CD8-positive, alpha-beta memory T cell (primary cell): ENCODE data around the gene CGB5. TPM values are rescaled to one million over a fixed set of nuclear protein-coding genes. Genes with fewer than 3 reads are reported as not detected.
"Not testable (repeated sequence)": the region's sequence is repeated elsewhere in the genome, so short reads cannot be mapped to it uniquely, and the experiment has no call there.

Experiments used
- CTCF ChIA-PET: fragments of 350-600 bp; sonication (Branson Sonifier 250); formaldehyde crosslinking; loops from one replicate; lab custom pipeline; 2021; ENCODE audit warnings: antibody characterized with exemption; lab: Charles Lee
- POLR2A ChIA-PET: fragments of 350-600 bp; sonication (Branson Sonifier 250); formaldehyde crosslinking; loops from one replicate; lab custom pipeline; 2021; ENCODE audit warnings: antibody characterized with exemption; lab: Charles Lee
- DNase-seq, 5 donors: peaks; one replicate each; pipeline versions ENCODE4 v3.0.0 to v3.0.0-alpha.2; 2020 to 2022; ENCODE audit warnings: mixed read lengths in 1 of 5
- H3K27ac ChIP-seq: one replicate; pipeline ENCODE4 v1.7.0; 2013; ENCODE audit warnings: low read depth, mild to moderate bottlenecking, low read length, moderate library complexity
- H3K27me3 ChIP-seq: 2 replicates; pipeline ENCODE4 v1.7.0; 2013; ENCODE audit warnings: low read length, mild to moderate bottlenecking; ENCODE audit not compliant: insufficient read depth, poor library complexity, severe bottlenecking
- H3K36me3 ChIP-seq: 2 replicates; pipeline ENCODE4 v1.7.0; 2013; ENCODE audit warnings: mild to moderate bottlenecking, low read length, moderate library complexity; ENCODE audit not compliant: insufficient read depth
- H3K4me1 ChIP-seq: 2 replicates; pipeline ENCODE4 v1.7.0; 2013; ENCODE audit warnings: mild to moderate bottlenecking, low read length, moderate library complexity; ENCODE audit not compliant: insufficient read depth
- H3K4me3 ChIP-seq: 2 replicates; pipeline ENCODE4 v1.7.0; 2013; ENCODE audit warnings: mild to moderate bottlenecking, low read length
- H3K9me3 ChIP-seq: 2 replicates; pipeline ENCODE4 v1.7.0; 2013; ENCODE audit warnings: mild to moderate bottlenecking, low read length
- H3K27ac Mint-ChIP-seq, 8 donors: one replicate each; pipeline ENCODE4 v1.8.0; 2020 to 2021; ENCODE audit warnings: mixed read lengths in 8 of 8, mild to moderate bottlenecking in 6 of 8, inconsistent platforms in 3 of 8, moderate library complexity in 3 of 8
- H3K27me3 Mint-ChIP-seq, 2 donors: one replicate each; pipeline ENCODE4 v1.8.0; 2020 to 2021; ENCODE audit warnings: mixed read lengths in 2 of 2, mild to moderate bottlenecking in 1 of 2, moderate library complexity in 1 of 2
- H3K36me3 Mint-ChIP-seq, 3 donors: one replicate each; pipeline ENCODE4 v1.8.0; 2020 to 2021; ENCODE audit warnings: mixed read lengths in 3 of 3, inconsistent platforms in 1 of 3, mild to moderate bottlenecking in 1 of 3
- H3K4me1 Mint-ChIP-seq, 3 donors: one replicate each; pipeline ENCODE4 v1.8.0; 2020 to 2021; ENCODE audit warnings: mixed read lengths in 3 of 3, inconsistent platforms in 1 of 3, mild to moderate bottlenecking in 1 of 3
- H3K4me3 Mint-ChIP-seq, 7 donors: one replicate each; pipeline ENCODE4 v1.8.0; 2020 to 2021; ENCODE audit warnings: mixed read lengths in 7 of 7, mild to moderate bottlenecking in 6 of 7, moderate library complexity in 4 of 7, inconsistent platforms in 2 of 7
- H3K9me3 Mint-ChIP-seq, 5 donors: one replicate each; pipeline ENCODE4 v1.8.0; 2020 to 2022; ENCODE audit warnings: mixed read lengths in 5 of 5, mild to moderate bottlenecking in 3 of 5, moderate library complexity in 2 of 5, inconsistent platforms in 1 of 5
- polyA plus RNA-seq: library from polyadenylated mRNA; unstranded; fragments of 300-500 nt; fragmentation: Illumina TruSeq; gene quantifications from one replicate; pipeline ENCODE4 v1.2.3, GENCODE V29; 2021
- total RNA-seq, 2 experiments: library from RNA; stranded (reverse); gene quantifications; one replicate each; pipeline ENCODE4 v1.2.3, GENCODE V29; 2021

CGB5 gene
- total and polyA plus RNA-seq, 3 experiments from 2014 or later: not detected

DNA sequence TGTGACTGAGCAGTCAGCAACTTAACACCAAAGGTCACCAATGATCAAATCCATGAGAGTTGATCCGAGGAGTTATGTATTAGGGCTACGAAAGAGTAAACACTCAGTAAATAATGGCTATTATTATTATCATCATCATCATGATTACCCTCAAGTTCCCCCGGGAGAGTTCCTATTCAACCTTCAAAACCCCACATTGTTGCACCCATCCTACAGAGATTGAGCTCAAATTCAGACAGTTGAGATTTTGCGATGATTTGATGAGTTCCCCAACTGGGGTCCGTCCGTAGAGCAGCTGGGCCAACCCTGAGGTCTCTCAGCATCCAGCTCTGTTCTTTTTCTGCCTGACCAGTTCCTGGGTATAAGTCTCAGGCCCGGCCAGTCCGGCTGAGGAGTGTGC is 5.5 kb upstream of the CGB5 start:
- H3K9me3 Mint-ChIP-seq, H3K4me3 ChIP-seq, H3K36me3 ChIP-seq, H3K27ac Mint-ChIP-seq, CTCF ChIA-PET, H3K4me3 Mint-ChIP-seq, H3K27me3 ChIP-seq, DNase-seq, POLR2A ChIA-PET, H3K9me3 ChIP-seq, H3K27ac ChIP-seq, H3K36me3 Mint-ChIP-seq, H3K4me1 ChIP-seq, H3K4me1 Mint-ChIP-seq: not testable (repeated sequence)
- peaks cover 0 to 10% of the 10 kb centered on the region in 2 donors for H3K27me3 Mint-ChIP-seq

DNA sequence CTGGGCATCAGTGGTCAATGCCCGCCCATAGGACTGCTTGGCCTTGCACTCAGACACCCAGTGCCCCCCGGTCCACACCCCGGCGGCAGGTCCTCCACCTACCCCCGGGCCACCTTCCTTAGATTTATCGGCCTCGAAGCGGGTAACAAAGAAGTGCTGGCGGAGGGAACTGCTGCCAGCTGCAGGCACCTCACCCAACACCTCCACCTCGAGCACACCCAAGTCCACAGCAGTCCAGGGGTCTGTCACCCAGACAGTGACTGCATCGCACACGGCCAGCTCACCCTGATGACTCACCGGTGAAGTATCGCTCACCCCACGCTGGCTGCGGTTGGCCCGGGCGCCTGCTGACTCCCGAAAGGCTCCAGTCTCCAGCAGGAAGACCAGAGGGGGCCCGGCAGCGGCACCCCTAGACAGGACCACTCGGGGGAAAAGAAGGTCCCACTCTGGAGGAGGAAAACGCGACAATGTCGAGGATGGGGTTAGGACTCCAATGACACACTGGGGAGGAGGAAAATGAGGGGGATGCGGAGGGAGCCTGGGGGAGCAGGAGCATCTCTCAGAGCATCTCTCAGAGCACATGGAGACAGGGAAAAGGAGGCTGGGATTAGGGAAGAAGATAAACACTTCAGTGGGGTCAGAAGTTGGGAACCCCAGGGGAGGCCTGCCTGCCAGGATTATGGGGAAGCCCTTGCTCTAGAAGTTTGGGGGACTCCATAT is 4.9 kb upstream of the CGB5 start:
- H3K27me3 ChIP-seq, POLR2A ChIA-PET, H3K9me3 ChIP-seq, H3K4me1 Mint-ChIP-seq, H3K9me3 Mint-ChIP-seq, H3K36me3 ChIP-seq, H3K4me1 ChIP-seq, CTCF ChIA-PET, H3K27ac Mint-ChIP-seq, H3K4me3 ChIP-seq, DNase-seq, H3K27ac ChIP-seq, H3K4me3 Mint-ChIP-seq, H3K36me3 Mint-ChIP-seq: not testable (repeated sequence)
- peaks cover 0 to 10% of the 10 kb centered on the region in 2 donors for H3K27me3 Mint-ChIP-seq

DNA sequence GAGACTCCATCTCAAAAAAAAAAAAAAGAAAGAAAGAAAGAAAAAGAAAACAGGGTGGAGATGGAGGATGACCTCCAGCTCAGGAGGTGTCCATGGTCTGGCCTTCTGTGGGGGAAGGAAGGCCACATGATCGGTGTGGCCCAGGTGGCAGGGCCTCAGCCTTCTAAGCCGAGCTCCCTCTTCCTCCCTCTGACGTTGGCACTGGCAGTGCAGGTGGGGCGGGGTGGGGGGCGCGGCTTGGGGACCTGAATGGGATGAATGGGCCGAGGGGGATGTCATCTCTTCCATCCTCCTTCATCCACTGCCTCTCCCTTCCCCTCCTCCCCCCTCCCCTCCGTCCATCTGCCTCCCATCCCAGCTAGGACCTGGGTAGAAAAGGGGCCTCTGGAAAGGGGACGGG is 3.9 kb upstream of the CGB5 start:
- H3K27me3 ChIP-seq, H3K4me1 Mint-ChIP-seq, CTCF ChIA-PET, H3K4me3 Mint-ChIP-seq, H3K36me3 ChIP-seq, POLR2A ChIA-PET, H3K4me3 ChIP-seq, H3K36me3 Mint-ChIP-seq, H3K9me3 Mint-ChIP-seq, H3K9me3 ChIP-seq, H3K4me1 ChIP-seq, H3K27ac Mint-ChIP-seq, DNase-seq, H3K27ac ChIP-seq: not testable (repeated sequence)
- H3K27me3 Mint-ChIP-seq: peaks cover 0 to 10% of the 10 kb centered on the region in 2 donors

DNA sequence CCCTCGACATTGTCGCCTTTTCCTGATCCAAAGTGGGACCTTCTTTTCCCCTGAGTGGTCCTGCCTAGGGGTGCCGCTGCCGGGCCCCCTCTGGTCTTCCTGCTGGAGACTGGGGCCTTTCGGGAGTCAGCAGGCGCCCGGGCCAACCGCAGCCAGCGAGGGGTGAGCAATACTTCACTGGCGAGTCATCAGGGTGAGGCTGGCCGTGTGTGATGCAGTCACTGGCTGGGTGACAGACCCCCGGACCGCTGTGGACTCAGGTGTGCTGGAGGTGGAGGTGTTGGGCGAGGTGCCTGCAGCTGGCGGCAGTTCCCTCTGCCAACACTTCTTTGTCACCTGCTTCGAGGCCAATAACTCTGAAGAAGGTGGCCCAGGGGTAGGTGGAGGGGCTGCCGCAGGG is 1.5 kb upstream of the CGB5 start:
- no peaks in the 10 kb centered on the region for H3K36me3 ChIP-seq
- H3K27ac Mint-ChIP-seq: peak overlapping the region in 1 of 8 donors; percentile 92
- POLR2A ChIA-PET: no interaction called here
- no peak overlapping the region for H3K4me3 ChIP-seq
- no peak overlapping the region for H3K27ac ChIP-seq
- CTCF ChIA-PET: no interaction called here
- no peaks in the 10 kb centered on the region for H3K9me3 Mint-ChIP-seq
- no peaks in the 10 kb centered on the region for H3K4me1 Mint-ChIP-seq
- no peaks in the 10 kb centered on the region for H3K36me3 Mint-ChIP-seq
- no peaks in the 10 kb centered on the region for H3K9me3 ChIP-seq
- no peaks in the 10 kb centered on the region for H3K27me3 ChIP-seq
- no peak for DNase-seq
- H3K4me1 ChIP-seq: no peaks in the 10 kb centered on the region
- H3K27me3 Mint-ChIP-seq: peaks cover 0 to 3% of the 10 kb centered on the region in 2 donors
- H3K4me3 Mint-ChIP-seq: no peak overlapping the region

DNA sequence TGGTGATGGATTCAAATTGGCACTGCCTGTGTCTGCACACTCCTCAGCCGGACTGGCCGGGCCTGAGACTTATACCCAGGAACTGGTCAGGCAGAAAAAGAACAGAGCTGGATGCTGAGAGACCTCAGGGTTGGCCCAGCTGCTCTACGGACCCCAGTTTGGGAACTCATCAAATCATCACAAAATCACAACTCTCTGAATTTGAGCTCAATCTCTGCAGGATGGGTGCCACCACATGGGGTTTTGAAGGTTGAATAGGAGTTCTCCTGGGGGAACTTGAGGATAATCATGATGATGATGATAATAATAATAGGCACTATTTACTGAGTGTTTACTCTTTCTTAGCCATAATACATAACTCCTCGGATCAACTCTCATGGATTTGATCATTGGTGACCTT is 982 bp upstream of the CGB5 start:
- H3K9me3 Mint-ChIP-seq, H3K27ac ChIP-seq, H3K27me3 ChIP-seq, H3K27me3 Mint-ChIP-seq, H3K9me3 ChIP-seq, POLR2A ChIA-PET, H3K4me3 ChIP-seq, H3K36me3 Mint-ChIP-seq, H3K4me1 Mint-ChIP-seq, CTCF ChIA-PET, H3K4me1 ChIP-seq, H3K36me3 ChIP-seq, H3K27ac Mint-ChIP-seq, H3K4me3 Mint-ChIP-seq, DNase-seq: not testable (repeated sequence)

DNA sequence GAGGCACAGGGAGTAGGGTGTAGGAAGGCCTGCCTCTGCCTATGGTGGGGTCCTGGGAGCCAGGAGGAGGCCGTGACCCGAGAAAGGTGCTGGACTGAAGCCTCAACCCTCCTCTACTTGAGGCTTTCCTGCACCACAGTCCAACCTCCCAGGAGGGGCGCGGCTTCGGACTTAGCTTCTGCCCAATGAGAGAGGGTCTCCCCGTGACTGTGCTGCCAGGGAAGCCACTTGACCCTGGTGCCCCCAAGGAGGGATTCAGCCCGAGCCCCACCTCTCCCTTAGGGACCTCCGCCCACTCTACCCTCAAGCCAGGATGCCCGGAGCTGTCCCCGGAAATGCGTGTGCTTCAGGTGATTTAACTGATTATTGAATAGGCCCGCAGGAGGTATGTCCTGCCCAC is 5.4 kb downstream of the CGB5 start, which contains the start of gene CGB8:
CGB8 (minus strand) TSS at position 101 of the 400 bp plus-strand sequence. CDS start 372 bp downstream, outside the sequence.
- H3K27ac Mint-ChIP-seq, POLR2A ChIA-PET, H3K36me3 Mint-ChIP-seq, H3K4me3 ChIP-seq, H3K4me1 ChIP-seq, H3K27me3 Mint-ChIP-seq, H3K9me3 Mint-ChIP-seq, H3K4me3 Mint-ChIP-seq, H3K27me3 ChIP-seq, H3K36me3 ChIP-seq, DNase-seq, H3K9me3 ChIP-seq, H3K27ac ChIP-seq, CTCF ChIA-PET, H3K4me1 Mint-ChIP-seq: not testable (repeated sequence)

DNA sequence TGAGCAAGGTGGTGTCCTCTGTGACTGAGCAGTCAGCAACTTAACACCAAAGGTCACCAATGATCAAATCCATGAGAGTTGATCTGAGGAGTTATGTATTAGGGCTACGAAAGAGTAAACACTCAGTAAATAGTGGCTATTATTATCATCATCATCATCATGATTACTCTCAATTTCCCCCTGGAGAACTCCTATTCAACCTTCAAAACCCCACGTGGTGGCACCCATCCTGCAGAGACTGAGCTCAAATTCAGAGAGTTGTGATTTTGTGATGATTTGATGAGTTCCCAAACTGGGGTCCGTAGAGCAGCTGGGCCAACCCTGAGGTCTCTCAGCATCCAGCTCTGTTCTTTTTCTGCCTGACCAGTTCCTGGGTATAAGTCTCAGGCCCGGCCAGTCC is 6.2 kb downstream of the CGB5 start:
- H3K4me3 Mint-ChIP-seq, DNase-seq, H3K4me1 ChIP-seq, H3K27ac ChIP-seq, H3K27ac Mint-ChIP-seq, H3K4me1 Mint-ChIP-seq, POLR2A ChIA-PET, H3K9me3 ChIP-seq, H3K36me3 Mint-ChIP-seq, H3K27me3 Mint-ChIP-seq, H3K27me3 ChIP-seq, CTCF ChIA-PET, H3K9me3 Mint-ChIP-seq, H3K4me3 ChIP-seq, H3K36me3 ChIP-seq: not testable (repeated sequence)

DNA sequence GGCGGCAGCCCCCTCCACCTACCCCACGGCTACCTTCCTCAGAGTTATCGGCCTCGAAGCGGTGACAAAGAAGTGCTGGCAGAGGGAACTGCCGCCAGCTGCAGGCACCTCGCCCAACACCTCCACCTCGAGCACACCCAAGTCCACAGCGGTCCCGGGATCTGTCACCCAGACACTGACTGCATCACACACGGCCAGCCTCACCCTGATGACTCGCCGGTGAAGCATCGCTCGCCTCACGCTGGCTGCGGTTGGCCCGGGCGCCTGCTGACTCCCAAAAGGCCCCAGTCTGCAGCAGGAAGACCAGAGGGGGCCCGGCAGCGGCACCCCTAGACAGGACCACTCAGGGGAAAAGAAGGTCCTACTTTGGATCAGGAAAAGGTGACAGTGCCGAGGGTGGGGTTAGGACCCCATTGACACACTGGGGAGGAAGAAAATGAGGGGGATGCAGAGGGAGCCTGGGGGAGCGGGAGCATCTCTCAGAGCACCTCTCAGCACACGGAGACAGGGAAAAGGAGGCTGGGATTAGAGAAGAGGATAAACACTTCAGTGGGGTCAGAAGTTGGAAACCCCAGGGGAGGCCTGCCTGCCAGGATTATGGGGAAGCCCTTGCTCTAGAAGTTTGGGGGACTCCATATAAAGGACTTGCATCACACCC is 6.9 kb downstream of the CGB5 start:
- DNase-seq: not testable (repeated sequence)

More for the DNA sequence above, 6.9 kb downstream of the CGB5 start:
- H3K4me3 ChIP-seq, H3K4me1 Mint-ChIP-seq, H3K27ac Mint-ChIP-seq, POLR2A ChIA-PET, CTCF ChIA-PET, H3K9me3 ChIP-seq, H3K4me3 Mint-ChIP-seq, H3K27me3 Mint-ChIP-seq, H3K36me3 ChIP-seq, H3K27me3 ChIP-seq, H3K9me3 Mint-ChIP-seq, H3K4me1 ChIP-seq, H3K36me3 Mint-ChIP-seq, H3K27ac ChIP-seq: not testable (repeated sequence)
